Measurements from ENCODE around the gene SCG2.

SCG2 gene

DNA sequence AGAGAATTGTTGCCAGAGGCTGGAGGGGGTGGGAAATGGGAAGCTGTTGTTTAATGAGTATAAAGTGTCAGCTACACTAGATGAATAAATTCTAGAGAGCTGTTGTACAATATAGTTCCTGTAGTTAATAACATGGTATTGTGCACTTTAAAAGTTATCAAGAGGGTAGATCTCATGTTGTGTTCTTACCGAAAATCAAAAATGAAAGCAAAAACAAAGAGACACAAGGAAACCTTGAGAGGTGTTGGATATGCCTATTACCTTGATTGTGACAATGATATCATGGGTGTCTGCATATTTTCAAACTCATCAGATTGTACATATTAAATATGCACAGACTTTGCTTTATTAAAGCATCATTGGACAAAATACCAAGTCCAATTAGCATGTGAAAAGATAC lies 43.2 kb downstream of the SCG2 start:
- no peak overlapping the region for H3K27ac ChIP-seq
- TF ChIP-seq ZFX (IDR thresholded peaks at IDR 0.05; ENCODE audit: borderline replicate concordance) (no peak), CTCF (IDR thresholded peaks at IDR 0.05) (no peak)

- no peak for TF ChIP-seq CTCF (IDR thresholded peaks at IDR 0.05)
- TF ChIP-seq ZFX (IDR thresholded peaks at IDR 0.05; ENCODE audit: borderline replicate concordance), result no peak
Measured at GRCh38 chr2:223554923-223555322, 47.2 kb downstream of the SCG2 start.

DNA sequence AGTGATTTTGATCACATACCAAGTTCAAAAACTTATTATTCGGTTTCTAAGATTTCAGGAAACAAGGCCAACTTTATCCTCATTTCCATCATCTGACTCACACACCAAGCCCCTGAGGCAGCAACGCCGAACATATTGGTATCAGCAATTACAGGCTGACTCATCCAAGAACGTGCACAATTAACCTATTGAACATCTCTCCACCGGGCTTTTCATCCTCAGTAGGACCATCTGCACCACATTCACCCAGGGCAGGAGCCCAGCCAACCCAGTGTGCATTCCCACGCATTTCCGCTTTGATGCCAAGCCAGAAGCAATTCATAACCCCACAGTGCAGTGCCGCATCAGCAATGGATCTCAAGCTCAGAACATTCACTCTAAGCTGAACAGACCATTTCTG lies 52.9 kb downstream of the SCG2 start:
- H3K27ac ChIP-seq, result no peak overlapping the region
- TF ChIP-seq CTCF (IDR thresholded peaks at IDR 0.05), result no peak
- TF ChIP-seq ZFX (IDR thresholded peaks at IDR 0.05; ENCODE audit: borderline replicate concordance), result no peak

More at GRCh38 chr2:223554923-223555322, 47.2 kb downstream of the SCG2 start:
- no peak overlapping the region for H3K27ac ChIP-seq

- no peak overlapping the region for H3K27ac ChIP-seq
- TF ChIP-seq ZFX (IDR thresholded peaks at IDR 0.05; ENCODE audit: borderline replicate concordance) (no peak), CTCF (IDR thresholded peaks at IDR 0.05) (no peak)
Measured at GRCh38 chr2:223548194-223548593, 54.0 kb downstream of the SCG2 start.
